Neutrophil (primary cell): ENCODE results near the gene ANKDD1A.

Experiments used
- H3K27ac ChIP-seq: fragments of 200-600 bp; sonication (generic); 2 replicates; pipeline ENCODE4 v1.5.1; 2016; ENCODE audit warnings: mild to moderate bottlenecking, moderate library complexity
- H3K27me3 ChIP-seq: fragments of 200-600 bp; sonication (generic); 2 replicates; pipeline ENCODE4 v1.6.0; 2016; ENCODE audit warnings: mild to moderate bottlenecking
- H3K36me3 ChIP-seq: fragments of 200-600 bp; sonication (generic); 2 replicates; pipeline ENCODE4 v1.5.1; 2017
- H3K4me1 ChIP-seq, 2 experiments: fragments of 200-600 bp in 1 of 2; sonication (generic) in 1 of 2; 1 replicate in 1 of 2; 2 replicates in 1 of 2; pipeline versions ENCODE4 v1.5.1 to v1.6.1; 2013 to 2016; ENCODE audit warnings: low read depth in 1 of 2, low read length in 1 of 2, mild to moderate bottlenecking in 1 of 2, moderate library complexity in 1 of 2; ENCODE audit not compliant: control insufficient read depth in 1 of 2, insufficient read depth in 1 of 2
- H3K4me3 ChIP-seq, 2 experiments: fragments of 200-600 bp in 1 of 2; sonication (generic) in 1 of 2; 1 replicate in 1 of 2; 2 replicates in 1 of 2; pipeline ENCODE4 v1.5.1; 2013 to 2016; ENCODE audit warnings: low read depth in 1 of 2, low read length in 1 of 2, mild to moderate bottlenecking in 1 of 2, moderate library complexity in 1 of 2
- H3K9me3 ChIP-seq: fragments of 200-600 bp; sonication (generic); 2 replicates; pipeline ENCODE4 v1.5.1; 2016
- TF ChIP-seq, protein P1 (sequence below): fragments of 200-600 bp; sonication (generic); IDR thresholded peaks from 2 replicates; pipeline ENCODE4 v1.5.1; 2016; ENCODE audit warnings: antibody characterized with exemption

ANKDD1A gene

DNA sequence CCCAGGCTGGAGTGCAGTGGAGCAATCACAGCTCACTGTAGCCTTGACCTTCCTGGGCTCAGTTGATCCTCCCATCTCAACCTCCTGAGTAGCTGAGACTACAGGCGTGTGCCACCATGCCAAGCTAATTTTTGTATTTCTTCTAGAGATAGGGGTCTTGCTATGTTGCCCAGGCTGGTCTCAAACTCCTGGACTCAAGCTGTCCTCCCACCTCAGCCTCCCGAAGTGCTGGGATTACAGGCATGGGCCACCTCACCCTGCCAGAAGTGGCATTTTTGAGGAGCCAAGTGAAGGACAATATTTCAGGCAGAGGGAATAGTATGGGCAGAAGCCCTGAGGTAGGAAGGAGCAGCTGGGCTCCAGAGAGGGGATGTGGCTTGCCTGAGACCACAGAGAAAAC is 4.7 kb downstream of the ANKDD1A start:
- Histone ChIP-seq H3K27ac (no peak overlapping the region), H3K27me3 (peaks cover 23% of the 10 kb centered on the region), H3K36me3 (no peaks in the 10 kb centered on the region), H3K9me3 (no peaks in the 10 kb centered on the region), H3K4me1 (peaks cover 13 to 16% of the 10 kb centered on the region in 2 experiments), H3K4me3 (no peak overlapping the region)
- TF ChIP-seq, protein P1, sequence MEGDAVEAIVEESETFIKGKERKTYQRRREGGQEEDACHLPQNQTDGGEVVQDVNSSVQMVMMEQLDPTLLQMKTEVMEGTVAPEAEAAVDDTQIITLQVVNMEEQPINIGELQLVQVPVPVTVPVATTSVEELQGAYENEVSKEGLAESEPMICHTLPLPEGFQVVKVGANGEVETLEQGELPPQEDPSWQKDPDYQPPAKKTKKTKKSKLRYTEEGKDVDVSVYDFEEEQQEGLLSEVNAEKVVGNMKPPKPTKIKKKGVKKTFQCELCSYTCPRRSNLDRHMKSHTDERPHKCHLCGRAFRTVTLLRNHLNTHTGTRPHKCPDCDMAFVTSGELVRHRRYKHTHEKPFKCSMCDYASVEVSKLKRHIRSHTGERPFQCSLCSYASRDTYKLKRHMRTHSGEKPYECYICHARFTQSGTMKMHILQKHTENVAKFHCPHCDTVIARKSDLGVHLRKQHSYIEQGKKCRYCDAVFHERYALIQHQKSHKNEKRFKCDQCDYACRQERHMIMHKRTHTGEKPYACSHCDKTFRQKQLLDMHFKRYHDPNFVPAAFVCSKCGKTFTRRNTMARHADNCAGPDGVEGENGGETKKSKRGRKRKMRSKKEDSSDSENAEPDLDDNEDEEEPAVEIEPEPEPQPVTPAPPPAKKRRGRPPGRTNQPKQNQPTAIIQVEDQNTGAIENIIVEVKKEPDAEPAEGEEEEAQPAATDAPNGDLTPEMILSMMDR = no peak

DNA sequence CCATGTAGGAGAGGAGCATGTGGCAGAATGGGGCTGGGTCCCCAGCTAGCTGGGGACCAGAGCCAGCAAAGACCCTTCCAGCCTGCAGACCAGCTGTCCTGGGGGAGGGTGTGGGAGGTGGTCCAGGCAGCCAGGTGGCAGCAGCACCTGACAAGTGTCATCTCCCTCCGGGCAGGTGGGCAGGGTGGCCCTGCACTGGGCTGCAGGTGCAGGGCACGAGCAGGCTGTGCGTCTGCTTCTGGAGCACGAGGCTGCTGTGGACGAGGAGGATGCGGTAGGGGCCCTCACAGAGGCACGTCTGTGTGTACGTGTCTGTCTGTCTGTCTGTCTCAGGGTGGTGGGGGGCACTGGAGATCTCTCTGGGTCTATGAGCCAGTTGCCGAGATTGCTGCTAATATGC is 5.5 kb downstream of the ANKDD1A start:
- Histone ChIP-seq H3K4me1 (peaks cover 6 to 8% of the 10 kb centered on the region in 2 experiments), H3K36me3 (no peaks in the 10 kb centered on the region), H3K9me3 (no peaks in the 10 kb centered on the region), H3K4me3 (no peak overlapping the region), H3K27ac (no peak overlapping the region), H3K27me3 (peaks cover 15% of the 10 kb centered on the region)
- TF ChIP-seq, protein P1 = no peak

DNA sequence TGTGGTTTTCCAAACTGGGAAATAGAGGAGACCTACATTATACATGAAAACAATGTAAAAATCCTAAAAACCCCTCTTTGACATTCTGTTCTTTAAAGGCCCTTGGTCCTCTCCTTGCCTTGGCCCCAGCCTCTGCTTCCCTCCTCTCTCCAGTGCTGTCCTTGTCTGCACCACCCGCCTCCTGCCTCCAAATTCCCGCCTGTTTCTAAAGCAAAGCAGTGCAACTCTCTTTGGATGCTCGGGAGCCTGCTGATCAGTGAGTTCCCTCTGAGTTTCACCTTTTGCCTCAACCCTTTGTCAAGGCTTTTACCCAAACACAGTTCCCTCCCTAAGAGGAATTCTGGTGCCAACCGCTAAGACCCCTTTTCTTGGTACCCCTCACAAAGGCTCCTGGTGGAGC is 8.0 kb downstream of the ANKDD1A start:
- no peak overlapping the region for H3K4me3 ChIP-seq
- no peaks in the 10 kb centered on the region for H3K36me3 ChIP-seq
- no peak overlapping the region for H3K27ac ChIP-seq
- TF ChIP-seq, protein P1 = no peak
- no peaks in the 10 kb centered on the region for H3K27me3 ChIP-seq
- peaks cover 6 to 8% of the 10 kb centered on the region in 2 experiments for H3K4me1 ChIP-seq
- no peaks in the 10 kb centered on the region for H3K9me3 ChIP-seq

DNA sequence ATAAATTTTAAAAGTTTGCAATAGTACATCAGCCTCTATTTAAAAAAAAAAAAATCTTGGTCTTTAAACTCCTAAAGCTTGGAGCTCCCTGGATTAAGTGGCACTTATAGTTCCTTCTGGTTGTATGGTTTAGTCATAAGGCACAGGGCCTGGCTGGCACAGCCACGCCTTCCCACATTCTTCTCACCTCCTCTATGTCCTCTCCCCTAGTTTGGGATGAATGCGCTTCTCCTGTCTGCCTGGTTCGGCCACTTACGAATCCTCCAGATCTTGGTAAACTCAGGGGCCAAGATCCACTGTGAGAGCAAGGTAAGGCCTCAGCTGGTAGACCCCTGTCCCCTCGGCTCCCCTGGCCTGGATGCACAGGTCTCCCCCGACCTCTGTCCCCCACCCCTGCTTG is 10.0 kb downstream of the ANKDD1A start:
- Histone ChIP-seq H3K27ac (no peak overlapping the region), H3K27me3 (no peaks in the 10 kb centered on the region), H3K4me3 (no peak overlapping the region), H3K4me1 (no peaks in the 10 kb centered on the region), H3K9me3 (no peaks in the 10 kb centered on the region), H3K36me3 (no peaks in the 10 kb centered on the region)
- TF ChIP-seq, protein P1 = no peak

DNA sequence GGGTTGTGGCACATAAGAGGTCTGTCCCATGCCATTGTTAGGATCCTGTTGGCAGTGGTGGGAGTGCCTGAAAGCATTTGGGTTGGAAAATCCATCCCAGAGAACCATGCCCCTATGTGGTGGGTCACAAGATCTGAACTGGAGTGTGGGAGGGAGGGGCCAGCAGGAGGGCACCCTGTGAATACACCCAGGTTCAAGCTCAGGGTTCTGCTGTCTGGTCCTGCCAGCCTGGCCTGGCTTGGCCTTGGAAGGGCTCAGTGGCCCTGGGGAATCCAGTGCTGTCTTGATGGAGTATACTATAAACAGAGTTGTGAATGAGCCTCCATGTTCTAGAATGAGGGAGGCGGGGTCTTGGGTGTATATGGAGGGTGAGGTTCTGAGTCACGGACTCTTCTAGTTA is 11.8 kb downstream of the ANKDD1A start:
- H3K4me1 ChIP-seq = no peaks in the 10 kb centered on the region
- H3K27ac ChIP-seq = no peak overlapping the region
- TF ChIP-seq, protein P1 = no peak
- H3K27me3 ChIP-seq = no peaks in the 10 kb centered on the region
- no peaks in the 10 kb centered on the region for H3K9me3 ChIP-seq
- no peaks in the 10 kb centered on the region for H3K36me3 ChIP-seq
- H3K4me3 ChIP-seq = no peak overlapping the region
